Stimulated activated CD4-positive, alpha-beta T cell treated with anti-CD3 and anti-CD28 coated beads, TNF-alpha, amount 100 ng/mL, for 4 hours (primary cell): Measurements from ENCODE around the gene PDSS2.
"Not testable (repeated sequence)": the region's sequence is repeated elsewhere in the genome, so short reads cannot be mapped to it uniquely, and the experiment has no call there.

Experiments used
- DNase-seq, 3 experiments: peaks; one replicate each; pipeline ENCODE4 v3.0.0-alpha.2; 2020; ENCODE audit warnings: low read depth in 3 of 3

PDSS2 gene

GRCh38 chr6:107475360-107475759 is 16.0 kb upstream of the PDSS2 start:
- not testable (repeated sequence) for DNase-seq

GRCh38 chr6:107473660-107474059 is 14.3 kb upstream of the PDSS2 start:
- DNase-seq: no peak

- no peak for DNase-seq
Measured at GRCh38 chr6:107470364-107470763, 11.0 kb upstream of the PDSS2 start.

- DNase-seq: no peak
Measured at GRCh38 chr6:107466062-107466461, 6.7 kb upstream of the PDSS2 start.

GRCh38 chr6:107460083-107460631 is 793 bp upstream of the PDSS2 start:
- DNase-seq: no peak

GRCh38 chr6:107458672-107459282 is 587 bp downstream of the PDSS2 start:
- no peak for DNase-seq

GRCh38 chr6:107448776-107449175 is 10.6 kb downstream of the PDSS2 start:
- no peak for DNase-seq

- DNase-seq: no peak
Measured at GRCh38 chr6:107447663-107448216, 11.6 kb downstream of the PDSS2 start.

- DNase-seq: no peak
Measured at GRCh38 chr6:107444277-107444676, 15.1 kb downstream of the PDSS2 start.

- no peak for DNase-seq
Measured at GRCh38 chr6:107443608-107444267, 15.6 kb downstream of the PDSS2 start.

- DNase-seq: no peak
Measured at GRCh38 chr6:107442938-107443607, 16.3 kb downstream of the PDSS2 start.

- no peak for DNase-seq
Measured at GRCh38 chr6:107441682-107442081, 17.7 kb downstream of the PDSS2 start.

GRCh38 chr6:107440936-107441335 is 18.4 kb downstream of the PDSS2 start:
- DNase-seq: no peak

- DNase-seq: no peak
Measured at GRCh38 chr6:107439406-107439805, 20.0 kb downstream of the PDSS2 start.

- DNase-seq: no peak
Measured at GRCh38 chr6:107437691-107438090, 21.7 kb downstream of the PDSS2 start.

GRCh38 chr6:107436881-107437280 is 22.5 kb downstream of the PDSS2 start:
- DNase-seq: no peak

GRCh38 chr6:107435798-107436197 is 23.6 kb downstream of the PDSS2 start:
- DNase-seq: no peak

- no peak for DNase-seq
Measured at GRCh38 chr6:107434812-107435211, 24.6 kb downstream of the PDSS2 start.

GRCh38 chr6:107425951-107426350 is 33.4 kb downstream of the PDSS2 start:
- DNase-seq: not testable (repeated sequence)

GRCh38 chr6:107423474-107423990 is 35.8 kb downstream of the PDSS2 start:
- DNase-seq: no peak

- no peak for DNase-seq
Measured at GRCh38 chr6:107421696-107422256, 37.6 kb downstream of the PDSS2 start.

GRCh38 chr6:107419733-107420132 is 39.6 kb downstream of the PDSS2 start:
- DNase-seq: no peak
